ENCODE data around the gene WDR7. TPM values are rescaled to one million over a fixed set of nuclear protein-coding genes. Genes with fewer than 3 reads are reported as not detected.

Gene WDR7
- total and polyA plus RNA-seq, 2 experiments from 2014 or later = 7.0 to 14.8 TPM

- ATAC-seq = peak; percentile 57
- H3K27me3 ChIP-seq (ENCODE audit: insufficient read depth) = no peaks in the 10 kb centered on the region
- no peaks in the 10 kb centered on the region for H3F3A ChIP-seq (replicated peaks; ENCODE audit: low read depth)
- no peaks in the 10 kb centered on the region for H3K9me2 ChIP-seq (ENCODE audit: insufficient read depth)
- no peaks in the 10 kb centered on the region for H3K79me2 ChIP-seq (replicated peaks; ENCODE audit: insufficient read depth)
- Mint-ChIP-seq H3K36me3 (ENCODE audit: low read depth) (no peaks in the 10 kb centered on the region), H3K27me3 (ENCODE audit: insufficient read depth, low read depth, poor library complexity) (no peaks in the 10 kb centered on the region), H3K9me3 (no peaks in the 10 kb centered on the region), H3K27ac (peak overlapping the region; percentile 66), H3K4me1 (peaks cover 14% of the 10 kb centered on the region), H3K4me3 (no peak overlapping the region)
- no peaks in the 10 kb centered on the region for H3K36me3 ChIP-seq (ENCODE audit: insufficient read depth)
- H2AFZ ChIP-seq = no peak overlapping the region
- H3K27ac ChIP-seq (ENCODE audit: low read depth) = no peak overlapping the region
- no peak overlapping the region for H3K4me3 ChIP-seq
- TF ChIP-seq JUNB (IDR thresholded peaks at IDR 0.05; ENCODE audit: unreplicated experiment) (no peak), POLR2AphosphoS5 (IDR thresholded peaks at IDR 0.05; ENCODE audit: low read depth) (no peak), CREB1 (CRISPR knock-in tag; IDR thresholded peaks at IDR 0.05; ENCODE audit: low read depth) (no peak), CTCF (conservative IDR thresholded peaks at IDR 0.05; ENCODE audit: low read depth in 2 of 2) (no peak), ZNF462 (CRISPR knock-in tag; IDR thresholded peaks at IDR 0.05) (no peak), NANOG (IDR thresholded peaks at IDR 0.05; ENCODE audit: borderline replicate concordance) (no peak), REST (IDR thresholded peaks at IDR 0.05; ENCODE audit: unreplicated experiment) (no peak), ZNF331 (CRISPR knock-in tag; IDR thresholded peaks at IDR 0.05; ENCODE audit: low read depth) (no peak), ETS1 (IDR thresholded peaks at IDR 0.05) (no peak), EZH2 (IDR thresholded peaks at IDR 0.05; ENCODE audit: low read depth, unreplicated experiment) (no peak), STAT1 (IDR thresholded peaks at IDR 0.05; ENCODE audit: unreplicated experiment) (no peak), ZNF114 (CRISPR knock-in tag; IDR thresholded peaks at IDR 0.05) (no peak), EZH2phosphoT487 (IDR thresholded peaks at IDR 0.05; ENCODE audit: unreplicated experiment) (no peak)
- H3K4me1 ChIP-seq (ENCODE audit: insufficient read depth) = 0 out of 2 replicates have a peak, but pooled peaks cover 4% of the 10 kb centered on the region
- no peak overlapping the region for H3K4me2 ChIP-seq
- no peaks in the 10 kb centered on the region for H4K20me1 ChIP-seq (replicated peaks; ENCODE audit: insufficient read depth)
- peak; percentile 5 for DNase-seq (ENCODE audit: low spot score)
Observed at GRCh38 chr18:56740645-56741044, 89.5 kb downstream of the WDR7 start.
